ENCODE results near the gene LRG1.

- TF ChIP-seq, protein P1, sequence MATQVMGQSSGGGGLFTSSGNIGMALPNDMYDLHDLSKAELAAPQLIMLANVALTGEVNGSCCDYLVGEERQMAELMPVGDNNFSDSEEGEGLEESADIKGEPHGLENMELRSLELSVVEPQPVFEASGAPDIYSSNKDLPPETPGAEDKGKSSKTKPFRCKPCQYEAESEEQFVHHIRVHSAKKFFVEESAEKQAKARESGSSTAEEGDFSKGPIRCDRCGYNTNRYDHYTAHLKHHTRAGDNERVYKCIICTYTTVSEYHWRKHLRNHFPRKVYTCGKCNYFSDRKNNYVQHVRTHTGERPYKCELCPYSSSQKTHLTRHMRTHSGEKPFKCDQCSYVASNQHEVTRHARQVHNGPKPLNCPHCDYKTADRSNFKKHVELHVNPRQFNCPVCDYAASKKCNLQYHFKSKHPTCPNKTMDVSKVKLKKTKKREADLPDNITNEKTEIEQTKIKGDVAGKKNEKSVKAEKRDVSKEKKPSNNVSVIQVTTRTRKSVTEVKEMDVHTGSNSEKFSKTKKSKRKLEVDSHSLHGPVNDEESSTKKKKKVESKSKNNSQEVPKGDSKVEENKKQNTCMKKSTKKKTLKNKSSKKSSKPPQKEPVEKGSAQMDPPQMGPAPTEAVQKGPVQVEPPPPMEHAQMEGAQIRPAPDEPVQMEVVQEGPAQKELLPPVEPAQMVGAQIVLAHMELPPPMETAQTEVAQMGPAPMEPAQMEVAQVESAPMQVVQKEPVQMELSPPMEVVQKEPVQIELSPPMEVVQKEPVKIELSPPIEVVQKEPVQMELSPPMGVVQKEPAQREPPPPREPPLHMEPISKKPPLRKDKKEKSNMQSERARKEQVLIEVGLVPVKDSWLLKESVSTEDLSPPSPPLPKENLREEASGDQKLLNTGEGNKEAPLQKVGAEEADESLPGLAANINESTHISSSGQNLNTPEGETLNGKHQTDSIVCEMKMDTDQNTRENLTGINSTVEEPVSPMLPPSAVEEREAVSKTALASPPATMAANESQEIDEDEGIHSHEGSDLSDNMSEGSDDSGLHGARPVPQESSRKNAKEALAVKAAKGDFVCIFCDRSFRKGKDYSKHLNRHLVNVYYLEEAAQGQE (IDR thresholded peaks at IDR 0.05; ENCODE audit: insufficient read depth in 1 of 2, low read depth in 2 of 2, low read length in 2 of 2) = no peak
- TF ChIP-seq POLR2AphosphoS5 (IDR thresholded peaks at IDR 0.05; ENCODE audit: low read depth, low read length) (no peak), TAF1 (IDR thresholded peaks at IDR 0.05; ENCODE audit: borderline replicate concordance, insufficient read depth, low read length) (no peak), SIN3A (IDR thresholded peaks at IDR 0.05; ENCODE audit: borderline replicate concordance, insufficient read depth, low read length) (no peak), FOXP2 (optimal IDR thresholded peaks at IDR 0.05; ENCODE audit: borderline replicate concordance, extremely low read depth, extremely low read length, insufficient read depth) (no peak)
Measured at GRCh38 chr19:4586691-4587090, 46.9 kb upstream of the LRG1 start.

Data from PFSK-1 (cell line).